Stomach (tissue), 9 donors: ENCODE data around the gene PIAS2. TPM values are rescaled to one million over a fixed set of nuclear protein-coding genes. Genes with fewer than 3 reads are reported as not detected.

ENCODE experiments used
- DNase-seq, 2 donors: peaks; one replicate each; pipeline versions ENCODE4 v3.0.0 to v3.0.0-alpha.2; 2013 to 2019
- H3K27ac ChIP-seq, 5 donors: fragments of 200-600 bp in 4 of 5; sonication (generic) in 4 of 5; one replicate each; pipeline ENCODE4 v1.5.1; 2013 to 2019; ENCODE audit warnings: mild to moderate bottlenecking in 1 of 5, moderate library complexity in 1 of 5
- H3K27me3 ChIP-seq, 3 donors: fragments of 200-600 bp; sonication (generic); one replicate each; pipeline ENCODE4 v1.5.1; 2017 to 2019; ENCODE audit warnings: mixed run types in 1 of 3
- H3K36me3 ChIP-seq, 4 donors: fragments of 200-600 bp; sonication (generic); 1 replicate in 3 of 4; 2 replicates in 1 of 4; pipeline ENCODE4 v1.5.1; 2016 to 2019
- H3K4me1 ChIP-seq, 4 donors: fragments of 200-600 bp; sonication (generic); one replicate each; pipeline ENCODE4 v1.5.1; 2016 to 2019
- H3K4me3 ChIP-seq, 4 donors: fragments of 200-600 bp; sonication (generic) in 3 of 4; one replicate each; pipeline ENCODE4 v1.5.1; 2016 to 2019; ENCODE audit warnings: mild to moderate bottlenecking in 1 of 4
- H3K9me3 ChIP-seq, 4 donors: fragments of 200-600 bp; sonication (generic); one replicate each; pipeline ENCODE4 v1.5.1; 2016 to 2019
- CTCF ChIP-seq, 7 experiments: fragments of 450-650 bp in 4 of 7; fragments of 200-600 bp in 3 of 7; sonication (generic) in 3 of 7; IDR thresholded peaks; one replicate each; pipeline ENCODE4 v1.5.1; 2016 to 2019; ENCODE audit warnings: antibody characterized with exemption in 7 of 7, control low read depth in 2 of 7, mild to moderate bottlenecking in 1 of 7
- EP300 ChIP-seq: sonication (generic); formaldehyde crosslinking; IDR thresholded peaks from one replicate; pipeline ENCODE4 v1.6.1; 2017; ENCODE audit warnings: antibody characterized with exemption
- POLR2A ChIP-seq, 4 donors: fragments of 450-650 bp; IDR thresholded peaks; one replicate each; pipeline ENCODE4 v1.6.1; 2016; ENCODE audit warnings: antibody characterized with exemption in 4 of 4, control low read depth in 2 of 4, mild to moderate bottlenecking in 1 of 4, moderate library complexity in 1 of 4
- POLR2AphosphoS5 ChIP-seq, 3 donors: sonication (generic); formaldehyde crosslinking; IDR thresholded peaks; one replicate each; pipeline ENCODE4 v1.6.1; 2016; ENCODE audit warnings: antibody characterized with exemption in 3 of 3
- WGBS, 5 donors: extraction: QIAGEN DNeasy Blood & Tissue Kit in 3 of 5; methylation state at CpG; one replicate each; pipeline versions ENCODE4 v1.1.5 to v1.1.7; 2013 to 2018; 5-methylcytosine and 5-hydroxymethylcytosine counted together
- intact Hi-C: fragments of 100-400 bp; cut with DNase I; formaldehyde crosslinking; loops from one replicate; pipeline ENCODE4 v1.15.1; 2023; ENCODE audit warnings: low total_unique reads
- polyA plus RNA-seq, 3 donors: library from polyadenylated mRNA; stranded (reverse); fragments of 200-250 nt; gene quantifications; one replicate each; pipeline ENCODE4 v1.2.3, GENCODE V29; 2013
- total RNA-seq, 5 donors: library from RNA; depleted of rRNA; stranded (reverse); fragments of >200 nt; gene quantifications; one replicate each; pipeline versions ENCODE4 v1.1.0 to v1.2.3, GENCODE V29; 2014 to 2016
- donor health status: healthy with polysubstance abuse.
- donor health status: Bipolar disorder and iron deficiency.
- donor health status: healthy.

The PIAS2 gene
- total and polyA plus RNA-seq, 8 donors, result 3.4 to 83.4 (median 31.4) TPM

GRCh38 chr18:46939998-46940571, 22.8 kb upstream of the PIAS2 start:
- Histone ChIP-seq H3K9me3 (no peaks in the 10 kb centered on the region), H3K27me3 (no peaks in the 10 kb centered on the region), H3K4me3 (no peak overlapping the region), H3K27ac (peak overlapping the region in 2 of 5 donors; percentile 7 to 16), H3K4me1 (no peaks in the 10 kb centered on the region), H3K36me3 (no peaks in the 10 kb centered on the region)
- intact Hi-C loops, result no loop called here
- DNase-seq, result no peak
- 68 to 77% (median 70%) methylated on average over 1 of the region's 1 CpG for WGBS, 5 donors
- TF ChIP-seq POLR2A (IDR thresholded peaks at IDR 0.05) (no peak), CTCF (IDR thresholded peaks at IDR 0.05) (no peak), POLR2AphosphoS5 (IDR thresholded peaks at IDR 0.05) (no peak), EP300 (no peak)

DNA sequence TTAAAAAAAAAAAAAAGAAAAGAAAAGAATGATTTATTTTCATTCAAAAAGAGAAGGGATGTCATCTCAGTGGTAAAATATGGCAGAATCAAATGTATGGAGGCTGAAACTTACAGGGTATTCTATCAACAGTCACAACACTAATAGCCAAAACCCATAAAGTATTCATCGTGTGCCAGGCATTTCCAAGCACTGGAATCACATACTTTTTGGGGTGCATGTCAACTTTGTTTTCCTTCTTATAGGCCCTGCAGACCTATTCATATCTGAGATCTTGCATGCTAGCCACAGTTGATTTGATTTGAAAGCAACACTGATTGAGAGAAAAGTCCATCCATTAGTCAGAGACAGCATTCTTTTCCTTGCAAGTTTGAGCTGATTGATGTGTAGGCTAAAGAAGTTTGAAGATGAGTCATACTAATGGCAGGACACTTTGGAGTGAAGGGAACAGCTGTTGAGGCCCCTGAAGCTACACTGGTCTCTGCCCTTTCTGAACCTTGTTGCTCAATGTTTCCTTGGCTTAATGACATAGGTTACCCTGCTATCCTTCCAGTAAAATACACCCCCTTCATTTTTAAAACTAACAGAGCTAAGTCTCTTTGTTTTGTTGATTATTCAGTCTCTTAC, 22.1 kb upstream of the PIAS2 start:
- Histone ChIP-seq H3K4me3 (no peak overlapping the region), H3K4me1 (no peaks in the 10 kb centered on the region), H3K9me3 (no peaks in the 10 kb centered on the region), H3K36me3 (no peaks in the 10 kb centered on the region), H3K27ac (peak overlapping the region in 2 of 5 donors; percentile 7 to 16), H3K27me3 (no peaks in the 10 kb centered on the region)
- intact Hi-C loops, result no loop called here
- 78 to 91% (median 88%) methylated on average over 1 of the region's 1 CpG for WGBS, 5 donors
- TF ChIP-seq EP300 (no peak), POLR2AphosphoS5 (IDR thresholded peaks at IDR 0.05) (peak in 2 of 3 donors; percentile 22 to 29)
- DNase-seq, result no peak

DNA sequence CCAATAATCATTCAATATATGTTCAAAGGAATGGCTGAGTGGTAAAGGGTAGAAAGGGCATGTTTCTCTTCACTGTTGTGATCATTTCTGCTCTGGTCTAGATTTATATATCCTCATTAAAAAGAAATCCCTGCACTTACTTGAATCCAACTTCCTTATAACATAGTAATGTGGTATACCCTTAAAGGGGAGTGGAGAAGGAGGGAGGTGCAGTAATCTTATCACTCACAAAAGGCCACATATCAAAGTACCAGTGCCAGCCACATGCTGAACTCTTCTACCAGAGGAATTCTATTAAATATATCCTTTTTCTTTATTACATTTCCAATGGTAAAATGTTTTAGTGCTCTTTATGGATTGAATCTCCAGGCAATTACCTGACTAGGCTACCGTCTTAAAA, 3.3 kb upstream of the PIAS2 start:
- H3K4me3 ChIP-seq, result no peak overlapping the region
- TF ChIP-seq POLR2A (IDR thresholded peaks at IDR 0.05) (no peak), POLR2AphosphoS5 (IDR thresholded peaks at IDR 0.05) (no peak), EP300 (no peak), CTCF (IDR thresholded peaks at IDR 0.05) (no peak)

DNA sequence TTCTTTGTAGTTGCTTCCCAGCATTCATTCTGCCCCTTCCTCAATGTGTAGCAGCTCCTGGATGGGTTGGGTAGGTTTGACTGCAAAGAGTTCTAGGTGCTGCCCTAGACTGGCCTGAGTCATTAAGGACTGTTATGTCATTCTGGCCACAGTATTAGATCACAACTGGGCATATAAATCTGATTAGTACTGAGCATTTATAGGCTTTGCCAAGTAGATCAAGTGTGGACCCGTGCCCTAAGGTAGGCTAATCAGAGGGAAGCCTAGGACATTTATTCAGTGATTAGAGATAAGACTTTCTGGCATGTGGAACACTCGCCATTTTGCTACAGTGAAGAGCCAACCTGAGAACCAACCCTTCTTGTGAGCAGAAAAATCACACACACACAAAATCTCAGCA, 2.8 kb upstream of the PIAS2 start:
- intact Hi-C loops, result no loop called here
- WGBS, 5 donors, result 29 to 65% (median 44%) methylated on average over 2 of the region's 2 CpGs
- TF ChIP-seq CTCF (IDR thresholded peaks at IDR 0.05), result no peak
- no peak for TF ChIP-seq POLR2A (IDR thresholded peaks at IDR 0.05)
- TF ChIP-seq POLR2AphosphoS5 (IDR thresholded peaks at IDR 0.05), result no peak
- no peak for TF ChIP-seq EP300
- Histone ChIP-seq H3K27ac (no peak overlapping the region), H3K27me3 (no peaks in the 10 kb centered on the region), H3K36me3 (no peaks in the 10 kb centered on the region), H3K9me3 (no peaks in the 10 kb centered on the region), H3K4me3 (no peak overlapping the region), H3K4me1 (peaks cover 4 to 31% (median 18%) of the 10 kb centered on the region in 4 donors)
- peak in 1 of 2 donors; percentile 32 for DNase-seq

More for the DNA sequence above, 3.3 kb upstream of the PIAS2 start:
- Histone ChIP-seq H3K27me3 (no peaks in the 10 kb centered on the region), H3K36me3 (no peaks in the 10 kb centered on the region), H3K9me3 (no peaks in the 10 kb centered on the region), H3K4me1 (peaks cover 4 to 25% (median 14%) of the 10 kb centered on the region in 4 donors), H3K27ac (no peak overlapping the region)
- intact Hi-C loops, result no loop called here
- DNase-seq, result no peak
- 94 to 97% (median 94%) methylated on average over 1 of the region's 1 CpG for WGBS, 5 donors
